GM18520 (cell line): ENCODE data around the gene LRRC36.
"Not testable (repeated sequence)": the region's sequence is repeated elsewhere in the genome, so short reads cannot be mapped to it uniquely, and the experiment has no call there.

Experiments used
- ATAC-seq: cut with Tn5 transposase; IDR thresholded peaks from one replicate; pipeline ENCODE4 v1.9.1; 2021; ENCODE audit not compliant: unreplicated experiment

The LRRC36 gene

GRCh38 chr16:67399218-67399733, 72.7 kb downstream of the LRRC36 start:
- no peak for ATAC-seq

- ATAC-seq: no peak
Observed at GRCh38 chr16:67399749-67400704, 73.4 kb downstream of the LRRC36 start.

GRCh38 chr16:67400901-67401300, 74.3 kb downstream of the LRRC36 start:
- ATAC-seq: no peak

GRCh38 chr16:67403976-67404555, 77.5 kb downstream of the LRRC36 start:
- no peak for ATAC-seq

- ATAC-seq: no peak
Observed at GRCh38 chr16:67404740-67405226, 78.2 kb downstream of the LRRC36 start.

- ATAC-seq: no peak
Observed at GRCh38 chr16:67405336-67405735, 78.7 kb downstream of the LRRC36 start.

- no peak for ATAC-seq
Observed at GRCh38 chr16:67406111-67406971, 79.7 kb downstream of the LRRC36 start.

- ATAC-seq: no peak
Observed at GRCh38 chr16:67407176-67407787, 80.7 kb downstream of the LRRC36 start.

GRCh38 chr16:67407788-67408452, 81.3 kb downstream of the LRRC36 start:
- ATAC-seq: no peak

- no peak for ATAC-seq
Observed at GRCh38 chr16:67409631-67410030, 83.0 kb downstream of the LRRC36 start.

- no peak for ATAC-seq
Observed at GRCh38 chr16:67411339-67411738, 84.7 kb downstream of the LRRC36 start.

GRCh38 chr16:67412294-67412693, 85.7 kb downstream of the LRRC36 start:
- no peak for ATAC-seq

GRCh38 chr16:67413978-67414911, 87.6 kb downstream of the LRRC36 start:
- no peak for ATAC-seq

- not testable (repeated sequence) for ATAC-seq
Observed at GRCh38 chr16:67415421-67415820, 88.8 kb downstream of the LRRC36 start.

- ATAC-seq: no peak
Observed at GRCh38 chr16:67415872-67416793, 89.5 kb downstream of the LRRC36 start, which contains the start of gene ZDHHC1. TSS of gene ZDHHC1 (minus strand) at chr16:67416477. CDS start at chr16:67407775, 8,702 bp downstream.

GRCh38 chr16:67417333-67418061, 90.9 kb downstream of the LRRC36 start:
- no peak for ATAC-seq

GRCh38 chr16:67419502-67419901, 92.9 kb downstream of the LRRC36 start:
- ATAC-seq: no peak
